ENCODE measurements around the gene RPL5.

Gene RPL5

GRCh38 chr1:92855236-92855635, 23.4 kb downstream of the RPL5 start:
- no peak for DNase-seq (ENCODE audit: low spot score)

- DNase-seq (ENCODE audit: low spot score), result no peak
Measured at GRCh38 chr1:92857817-92858216, 26.0 kb downstream of the RPL5 start.

- peak; percentile 89 for DNase-seq (ENCODE audit: low spot score)
Measured at GRCh38 chr1:92858564-92859399, 26.9 kb downstream of the RPL5 start.

GRCh38 chr1:92859400-92860039, 27.7 kb downstream of the RPL5 start:
- no peak for DNase-seq (ENCODE audit: low spot score)

- DNase-seq (ENCODE audit: low spot score), result no peak
Measured at GRCh38 chr1:92862605-92863004, 30.8 kb downstream of the RPL5 start.

- no peak for DNase-seq (ENCODE audit: low spot score)
Measured at GRCh38 chr1:92864131-92864530, 32.3 kb downstream of the RPL5 start.

GRCh38 chr1:92870591-92870990, 38.8 kb downstream of the RPL5 start:
- DNase-seq (ENCODE audit: low spot score), result no peak

GRCh38 chr1:92872719-92873118, 40.9 kb downstream of the RPL5 start:
- DNase-seq (ENCODE audit: low spot score), result peak; percentile 50

- no peak for DNase-seq (ENCODE audit: low spot score)
Measured at GRCh38 chr1:92874987-92875386, 43.1 kb downstream of the RPL5 start.

- DNase-seq (ENCODE audit: low spot score), result peak; percentile 42
Measured at GRCh38 chr1:92876351-92876750, 44.5 kb downstream of the RPL5 start.

GRCh38 chr1:92877081-92877711, 45.4 kb downstream of the RPL5 start:
- DNase-seq (ENCODE audit: low spot score), result peak; percentile 67

GRCh38 chr1:92877792-92878191, 46.0 kb downstream of the RPL5 start:
- peak; percentile 68 for DNase-seq (ENCODE audit: low spot score)

- DNase-seq (ENCODE audit: low spot score), result no peak
Measured at GRCh38 chr1:92879316-92879968, 47.6 kb downstream of the RPL5 start.

GRCh38 chr1:92881391-92881790, 49.6 kb downstream of the RPL5 start:
- DNase-seq (ENCODE audit: low spot score), result no peak

GRCh38 chr1:92882819-92883218, 51.0 kb downstream of the RPL5 start:
- no peak for DNase-seq (ENCODE audit: low spot score)

GRCh38 chr1:92883297-92883696, 51.5 kb downstream of the RPL5 start:
- no peak for DNase-seq (ENCODE audit: low spot score)

- DNase-seq (ENCODE audit: low spot score), result no peak
Measured at GRCh38 chr1:92884195-92884594, 52.4 kb downstream of the RPL5 start.

GRCh38 chr1:92886886-92887419, 55.1 kb downstream of the RPL5 start:
- DNase-seq (ENCODE audit: low spot score), result no peak

- no peak for DNase-seq (ENCODE audit: low spot score)
Measured at GRCh38 chr1:92887465-92887864, 55.6 kb downstream of the RPL5 start.
